GM18505 (cell line): ENCODE results near the gene PHKB.
A peak's percentile ranks its signal among the peaks of the same experiment; 100 is the strongest.

Source experiments
- ATAC-seq: cut with Tn5 transposase; IDR thresholded peaks from one replicate; pipeline ENCODE4 v1.9.1; 2021; ENCODE audit not compliant: unreplicated experiment
- POLR2A ChIP-seq: IDR thresholded peaks from 4 replicates; pipeline ENCODE4 v1.6.1; 2011; ENCODE audit warnings: borderline replicate concordance; ENCODE audit not compliant: insufficient read depth, insufficient read length; ENCODE audit errors: extremely low read depth

The PHKB gene

GRCh38 chr16:47584464-47585225, 123.5 kb downstream of the PHKB start:
- ATAC-seq = no peak
- TF ChIP-seq POLR2A = no peak

- no peak for TF ChIP-seq POLR2A
- ATAC-seq = no peak
Observed at GRCh38 chr16:47586121-47586520, 125.0 kb downstream of the PHKB start.

- no peak for ATAC-seq
- TF ChIP-seq POLR2A = no peak
Observed at GRCh38 chr16:47590472-47590871, 129.3 kb downstream of the PHKB start.

- ATAC-seq = no peak
- no peak for TF ChIP-seq POLR2A
Observed at GRCh38 chr16:47592232-47592631, 131.1 kb downstream of the PHKB start.

- no peak for TF ChIP-seq POLR2A
- peak; percentile 64 for ATAC-seq
Observed at GRCh38 chr16:47599512-47599911, 138.4 kb downstream of the PHKB start.

- peak; percentile 43 for ATAC-seq
Observed at GRCh38 chr16:47600376-47600775, 139.2 kb downstream of the PHKB start.

GRCh38 chr16:47604306-47604705, 143.2 kb downstream of the PHKB start:
- TF ChIP-seq POLR2A = no peak
- no peak for ATAC-seq

More at GRCh38 chr16:47600376-47600775, 139.2 kb downstream of the PHKB start:
- TF ChIP-seq POLR2A = no peak

- no peak for TF ChIP-seq POLR2A
- no peak for ATAC-seq
Observed at GRCh38 chr16:47611042-47611441, 149.9 kb downstream of the PHKB start.

- no peak for TF ChIP-seq POLR2A
Observed at GRCh38 chr16:47611848-47612493, 150.8 kb downstream of the PHKB start.

GRCh38 chr16:47612711-47613110, 151.6 kb downstream of the PHKB start:
- no peak for TF ChIP-seq POLR2A
- no peak for ATAC-seq

More at GRCh38 chr16:47611848-47612493, 150.8 kb downstream of the PHKB start:
- ATAC-seq = no peak

- TF ChIP-seq POLR2A = no peak
- no peak for ATAC-seq
Observed at GRCh38 chr16:47613251-47613650, 152.1 kb downstream of the PHKB start.

GRCh38 chr16:47617732-47618131, 156.6 kb downstream of the PHKB start:
- TF ChIP-seq POLR2A = no peak
- no peak for ATAC-seq

- ATAC-seq = no peak
- no peak for TF ChIP-seq POLR2A
Observed at GRCh38 chr16:47622451-47623176, 161.5 kb downstream of the PHKB start.
